Transverse colon (tissue), 4 donors: ENCODE results near the gene ZFHX3. TPM values are rescaled to one million over a fixed set of nuclear protein-coding genes. Genes with fewer than 3 reads are reported as not detected.

ENCODE experiments used
- DNase-seq: peaks from one replicate; pipeline ENCODE4 v3.0.0-alpha.2; 2019
- H3K27ac ChIP-seq, 4 donors: fragments of 200-600 bp; sonication (generic); 2 replicates each; pipeline ENCODE4 v1.5.1; 2016 to 2018; ENCODE audit warnings: inconsistent platforms in 4 of 4
- H3K27me3 ChIP-seq: fragments of 200-600 bp; sonication (generic); 2 replicates; pipeline ENCODE4 v1.5.1; 2017; ENCODE audit warnings: inconsistent platforms
- H3K36me3 ChIP-seq, 4 donors: fragments of 200-600 bp; sonication (generic); 2 replicates each; pipeline ENCODE4 v1.5.1; 2017 to 2019; ENCODE audit warnings: inconsistent platforms in 4 of 4
- H3K4me1 ChIP-seq, 4 donors: fragments of 200-600 bp; sonication (generic); 2 replicates each; pipeline ENCODE4 v1.5.1; 2017 to 2020; ENCODE audit warnings: inconsistent platforms in 4 of 4
- H3K4me3 ChIP-seq, 4 donors: fragments of 200-600 bp; sonication (generic); 1 replicate in 1 of 4; 2 replicates in 3 of 4; pipeline versions ENCODE4 v1.5.1 to v1.6.1; 2017 to 2019; ENCODE audit warnings: inconsistent platforms in 4 of 4
- H3K9me3 ChIP-seq, 2 donors: fragments of 200-600 bp; sonication (generic); 2 replicates each; pipeline ENCODE4 v1.5.1; 2017 to 2019; ENCODE audit warnings: inconsistent platforms in 2 of 2
- EP300 ChIP-seq: sonication (generic); formaldehyde crosslinking; IDR thresholded peaks from one replicate; pipeline ENCODE4 v1.6.1; 2017; ENCODE audit warnings: antibody characterized with exemption, low read depth
- POLR2A ChIP-seq: fragments of 450-650 bp; IDR thresholded peaks from one replicate; pipeline ENCODE4 v1.6.1; 2016; ENCODE audit warnings: antibody characterized with exemption, mild to moderate bottlenecking, moderate library complexity
- POLR2AphosphoS5 ChIP-seq, 3 donors: sonication (generic); formaldehyde crosslinking; IDR thresholded peaks; one replicate each; pipeline ENCODE4 v1.6.1; 2016; ENCODE audit warnings: antibody characterized with exemption in 3 of 3
- WGBS, 2 donors: methylation state at CpG; one replicate each; pipeline ENCODE4 v1.1.5; 2018; ENCODE audit warnings: low coverage in 1 of 2; 5-methylcytosine and 5-hydroxymethylcytosine counted together
- in situ Hi-C, 4 donors: fragments of 200-750 bp; cut with MboI; loops; one replicate each; pipeline versions ENCODE4 v1.15.0 to v1.15.1; 2017; ENCODE audit warnings: low sequenced_read_pairs in 3 of 4, low pct_ligation_motif_present in 1 of 4, low pct_unique_long_range_greater_than_20kb in 1 of 4
- intact Hi-C: fragments of 100-400 bp; cut with DNase I; formaldehyde crosslinking; loops from one replicate; pipeline ENCODE4 v1.15.1; 2023; ENCODE audit warnings: low total_unique reads
- total RNA-seq, 4 donors: library from RNA; depleted of rRNA; stranded (reverse); fragments of >200 nt; gene quantifications; one replicate each; pipeline ENCODE4 v1.1.0, GENCODE V29; 2016
- TF ChIP-seq, protein P1 (sequence below), 5 experiments: fragments of 200-600 bp in 3 of 5; fragments of 450-650 bp in 2 of 5; sonication (generic) in 3 of 5; IDR thresholded peaks; 1 replicate in 2 of 5; 2 replicates in 3 of 5; pipeline ENCODE4 v1.5.1; 2016 to 2017; ENCODE audit warnings: antibody characterized with exemption in 5 of 5, inconsistent platforms in 3 of 5, mild to moderate bottlenecking in 2 of 5, moderate library complexity in 1 of 5

The ZFHX3 gene
- total RNA-seq, 4 donors from 2014 or later: 12.3 to 23.7 (median 15.3) TPM

DNA sequence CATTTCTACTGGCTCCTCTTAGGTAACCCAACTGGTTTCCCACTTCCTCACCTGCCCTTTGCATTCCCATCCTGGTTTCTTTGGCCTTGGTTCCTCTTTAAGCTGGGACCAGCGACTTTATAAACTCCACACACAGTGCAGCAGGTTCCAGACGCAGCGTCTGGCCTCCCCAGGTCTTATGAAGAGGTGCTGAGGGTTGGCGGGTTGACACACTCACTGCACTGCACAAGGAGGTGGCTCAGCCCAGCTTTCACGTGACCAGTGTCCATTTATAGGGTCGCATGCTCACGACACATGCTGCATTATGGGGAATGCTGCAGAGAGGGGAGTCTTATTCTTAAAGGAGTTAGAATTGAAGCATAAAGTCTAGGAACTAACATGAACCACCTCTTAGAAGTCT, 70.8 kb downstream of the ZFHX3 start:
- DNase-seq: no peak
- Histone ChIP-seq H3K27me3 (no peaks in the 10 kb centered on the region), H3K36me3 (no peaks in the 10 kb centered on the region), H3K4me1 (peaks cover 0 to 13% (median 5%) of the 10 kb centered on the region in 4 donors), H3K27ac (no peak overlapping the region), H3K4me3 (no peak overlapping the region), H3K9me3 (no peaks in the 10 kb centered on the region)
- TF ChIP-seq EP300 (no peak), POLR2A (no peak), POLR2AphosphoS5 (IDR thresholded peaks at IDR 0.05) (no peak)
- TF ChIP-seq, protein P1, sequence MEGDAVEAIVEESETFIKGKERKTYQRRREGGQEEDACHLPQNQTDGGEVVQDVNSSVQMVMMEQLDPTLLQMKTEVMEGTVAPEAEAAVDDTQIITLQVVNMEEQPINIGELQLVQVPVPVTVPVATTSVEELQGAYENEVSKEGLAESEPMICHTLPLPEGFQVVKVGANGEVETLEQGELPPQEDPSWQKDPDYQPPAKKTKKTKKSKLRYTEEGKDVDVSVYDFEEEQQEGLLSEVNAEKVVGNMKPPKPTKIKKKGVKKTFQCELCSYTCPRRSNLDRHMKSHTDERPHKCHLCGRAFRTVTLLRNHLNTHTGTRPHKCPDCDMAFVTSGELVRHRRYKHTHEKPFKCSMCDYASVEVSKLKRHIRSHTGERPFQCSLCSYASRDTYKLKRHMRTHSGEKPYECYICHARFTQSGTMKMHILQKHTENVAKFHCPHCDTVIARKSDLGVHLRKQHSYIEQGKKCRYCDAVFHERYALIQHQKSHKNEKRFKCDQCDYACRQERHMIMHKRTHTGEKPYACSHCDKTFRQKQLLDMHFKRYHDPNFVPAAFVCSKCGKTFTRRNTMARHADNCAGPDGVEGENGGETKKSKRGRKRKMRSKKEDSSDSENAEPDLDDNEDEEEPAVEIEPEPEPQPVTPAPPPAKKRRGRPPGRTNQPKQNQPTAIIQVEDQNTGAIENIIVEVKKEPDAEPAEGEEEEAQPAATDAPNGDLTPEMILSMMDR (IDR thresholded peaks at IDR 0.05): no peak
- intact Hi-C loops: no loop called here
- WGBS, 2 donors: 88 to 97% methylated on average over 6 to 7 of the region's 7 CpGs
- in situ Hi-C loops: no loop called here

DNA sequence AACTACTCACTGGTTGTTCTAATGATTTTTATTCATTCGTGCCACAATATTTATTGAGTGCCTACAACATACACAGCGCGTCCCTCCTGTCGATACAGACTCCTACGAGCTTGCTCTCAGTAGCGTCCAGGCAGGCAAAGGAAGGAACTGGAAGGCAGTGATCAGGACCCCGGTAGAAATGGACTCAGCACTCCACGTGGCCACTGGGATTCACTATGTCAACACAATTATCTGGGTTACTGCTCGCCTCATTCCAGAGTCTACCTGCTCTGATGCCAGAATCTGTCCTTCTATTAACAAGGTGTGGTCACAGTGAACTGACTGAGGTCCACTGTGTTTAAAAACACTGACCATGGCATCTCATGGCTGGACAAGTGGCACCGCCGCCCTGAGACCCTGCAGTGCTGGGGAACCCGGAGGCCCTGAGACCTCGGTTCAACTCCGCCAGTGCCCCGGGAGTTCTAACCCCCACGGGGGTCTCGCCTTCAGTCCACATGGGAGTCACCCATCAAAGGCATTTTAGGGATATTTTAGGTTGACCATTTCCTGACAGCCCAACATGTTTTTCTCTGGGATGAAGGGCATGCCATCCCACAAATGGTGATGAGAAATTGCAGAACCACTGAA, 71.4 kb downstream of the ZFHX3 start:
- H3K27ac ChIP-seq: no peak overlapping the region
- no peaks in the 10 kb centered on the region for H3K9me3 ChIP-seq
- no peak overlapping the region for H3K4me3 ChIP-seq
- no peaks in the 10 kb centered on the region for H3K36me3 ChIP-seq
- WGBS, 2 donors: 88% methylated on average over 11 to 17 of the region's 17 CpGs
- TF ChIP-seq, protein P1 (IDR thresholded peaks at IDR 0.05): no peak
- TF ChIP-seq POLR2A (no peak), POLR2AphosphoS5 (IDR thresholded peaks at IDR 0.05) (no peak), EP300 (no peak)
- in situ Hi-C loops: no loop called here
- H3K4me1 ChIP-seq: peaks cover 0 to 13% (median 5%) of the 10 kb centered on the region in 4 donors
- DNase-seq: no peak
- intact Hi-C loops: no loop called here
- no peaks in the 10 kb centered on the region for H3K27me3 ChIP-seq

DNA sequence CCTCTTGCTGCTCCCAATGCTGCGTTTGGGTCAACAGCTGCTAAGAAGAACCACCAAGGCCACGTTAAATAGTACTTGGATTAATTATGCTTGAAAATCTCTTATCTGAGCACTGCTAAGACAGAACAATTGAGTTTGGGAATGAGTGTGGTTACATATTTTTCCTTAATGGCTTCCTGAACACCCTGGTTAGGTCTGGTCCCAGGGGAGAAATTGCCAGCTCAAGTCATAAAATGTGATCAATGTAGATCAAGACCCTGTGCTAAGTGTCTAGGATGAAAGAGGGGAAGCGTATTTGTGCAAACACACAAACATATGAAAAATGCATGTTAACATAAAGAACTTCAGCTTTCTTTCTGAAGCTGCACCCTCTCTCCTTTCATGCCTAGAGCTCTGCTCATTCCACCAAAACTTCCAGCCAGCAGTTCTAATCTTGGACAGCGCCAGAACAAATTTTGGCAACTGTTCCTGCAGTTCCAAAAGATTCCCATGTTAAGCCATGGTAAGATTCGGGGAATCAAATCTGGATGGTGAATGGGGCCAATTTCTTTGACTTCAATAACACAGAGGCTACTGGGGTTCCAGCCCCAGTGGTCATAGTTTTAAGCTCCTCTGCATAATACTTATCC, 72.0 kb downstream of the ZFHX3 start:
- intact Hi-C loops (no loop called here), in situ Hi-C loops (no loop called here)
- WGBS, 2 donors: 76 to 81% methylated on average over 3 to 5 of the region's 5 CpGs
- DNase-seq: no peak
- TF ChIP-seq, protein P1 (IDR thresholded peaks at IDR 0.05): no peak
- TF ChIP-seq POLR2AphosphoS5 (IDR thresholded peaks at IDR 0.05): no peak
- no peak for TF ChIP-seq POLR2A
- TF ChIP-seq EP300: no peak
- Histone ChIP-seq H3K9me3 (no peaks in the 10 kb centered on the region), H3K36me3 (no peaks in the 10 kb centered on the region), H3K4me1 (peaks cover 0 to 10% (median 2%) of the 10 kb centered on the region in 4 donors), H3K27ac (no peak overlapping the region), H3K4me3 (no peak overlapping the region), H3K27me3 (no peaks in the 10 kb centered on the region)

DNA sequence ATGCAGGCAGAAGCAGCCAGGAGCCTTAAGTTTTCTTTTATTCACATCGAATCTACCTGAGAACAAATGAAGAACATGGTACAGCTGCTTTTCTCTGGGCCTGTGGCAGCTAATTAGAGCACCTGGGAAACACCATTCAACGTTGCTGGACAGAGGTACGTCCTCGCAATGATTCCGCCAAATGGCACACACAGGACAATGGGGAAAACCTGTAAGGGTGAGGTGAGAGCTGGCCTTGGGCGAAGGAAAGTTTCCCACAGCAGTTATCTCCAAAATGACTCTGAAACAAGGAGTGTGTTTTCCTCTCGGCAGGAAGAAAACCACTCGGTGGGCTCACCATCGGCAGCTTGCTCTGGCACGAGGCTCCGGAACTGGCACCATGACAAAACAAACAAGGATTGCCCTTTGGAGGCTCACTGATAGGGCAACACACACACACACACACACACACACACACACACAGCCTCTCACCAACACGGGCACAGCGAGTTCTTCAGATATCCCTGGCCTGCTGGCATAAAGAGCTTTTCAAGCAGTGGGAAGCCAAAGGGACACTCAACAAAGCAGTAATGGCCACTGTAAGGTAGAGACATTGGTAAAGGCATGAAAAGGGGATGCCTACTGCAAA, 73.7 kb downstream of the ZFHX3 start:
- in situ Hi-C loops (no loop called here), intact Hi-C loops (no loop called here)
- H3K9me3 ChIP-seq: no peaks in the 10 kb centered on the region
- TF ChIP-seq POLR2AphosphoS5 (IDR thresholded peaks at IDR 0.05): no peak
- TF ChIP-seq, protein P1 (IDR thresholded peaks at IDR 0.05): no peak
- TF ChIP-seq EP300: no peak
- TF ChIP-seq POLR2A: no peak
- DNase-seq: no peak
- H3K4me3 ChIP-seq: no peak overlapping the region
- no peaks in the 10 kb centered on the region for H3K27me3 ChIP-seq
- H3K4me1 ChIP-seq: peaks cover 0 to 10% (median 1%) of the 10 kb centered on the region in 4 donors
- H3K36me3 ChIP-seq: no peaks in the 10 kb centered on the region
- WGBS, 2 donors: 63 to 74% methylated on average over 8 to 13 of the region's 13 CpGs
- no peak overlapping the region for H3K27ac ChIP-seq
